PC-3 (cell line): Measurements from ENCODE around the gene WDFY4. TPM values are rescaled to one million over a fixed set of nuclear protein-coding genes. Genes with fewer than 3 reads are reported as not detected.

ENCODE experiments used
- ATAC-seq: fragments of 200-7000 bp; cut with Tn5 transposase; 2 replicates; pipeline ENCODE4 v1.9.1; 2020; ENCODE audit warnings: mild to moderate bottlenecking, moderate library complexity
- BruUV-seq: library from RNA; stranded (reverse); fragments of 400-500 nt; replicated peaks from 2 replicates; lab custom pipeline; 2021; lab: Mats Ljungman, UMichigan
- CTCF ChIA-PET: fragments of 300-600 bp; sonication (Branson Sonifier 250); formaldehyde crosslinking; loops from one replicate; lab custom pipeline; 2022; ENCODE audit warnings: antibody characterized with exemption; lab: Charles Lee
- POLR2A ChIA-PET: fragments of 300-600 bp; sonication (Branson Sonifier 250); formaldehyde crosslinking; loops from one replicate; lab custom pipeline; 2022; ENCODE audit warnings: antibody characterized with exemption; ENCODE audit not compliant: unreplicated experiment; lab: Charles Lee
- DNase-seq: peaks from one replicate; pipeline ENCODE4 v3.0.0-alpha.2; 2015
- H2AFZ ChIP-seq: fragments of 300-600 bp; sonication (generic); 2 replicates; pipeline ENCODE4 v1.6.0; 2016; ENCODE audit warnings: antibody characterized with exemption, low read length
- H3F3A ChIP-seq: fragments of 300-600 bp; sonication (generic); one replicate; pipeline ENCODE4 v1.6.0; 2017; ENCODE audit warnings: antibody characterized with exemption, low read length, control low read depth, mild to moderate bottlenecking; ENCODE audit not compliant: unreplicated experiment
- H3K27ac ChIP-seq: fragments of 300-600 bp; sonication (generic); 2 replicates; pipeline ENCODE4 v1.5.1; 2016; ENCODE audit warnings: mild to moderate bottlenecking, low read length
- H3K27me3 ChIP-seq: fragments of 300-600 bp; sonication (generic); 2 replicates; pipeline ENCODE4 v1.6.1; 2016; ENCODE audit warnings: low read length, mixed read lengths
- H3K36me3 ChIP-seq: fragments of 300-600 bp; sonication (generic); 2 replicates; pipeline ENCODE4 v1.6.1; 2016; ENCODE audit warnings: low read depth, mixed run types, low read length, mixed read lengths
- H3K4me1 ChIP-seq: fragments of 300-600 bp; sonication (generic); 2 replicates; pipeline ENCODE4 v1.5.1; 2016; ENCODE audit warnings: low read length; ENCODE audit not compliant: insufficient read depth
- H3K4me2 ChIP-seq: fragments of 300-600 bp; sonication (generic); 2 replicates; pipeline ENCODE4 v1.6.0; 2016; ENCODE audit warnings: low read length
- H3K4me3 ChIP-seq: fragments of 300-600 bp; sonication (generic); 2 replicates; pipeline ENCODE4 v1.5.1; 2016; ENCODE audit warnings: mild to moderate bottlenecking, low read length, mixed read lengths
- H3K79me2 ChIP-seq: fragments of 300-600 bp; sonication (generic); 2 replicates; pipeline ENCODE4 v1.6.1; 2017; ENCODE audit warnings: low read length, mixed read lengths
- H3K9ac ChIP-seq: fragments of 300-600 bp; sonication (generic); 2 replicates; pipeline ENCODE4 v1.6.0; 2016; ENCODE audit warnings: mild to moderate bottlenecking, low read length
- H3K9me2 ChIP-seq: fragments of 300-600 bp; sonication (generic); replicated peaks from 2 replicates; pipeline ENCODE4 v1.6.1; 2016; ENCODE audit warnings: mixed run types, low read length, mixed read lengths
- H3K9me3 ChIP-seq: fragments of 300-600 bp; sonication (generic); 2 replicates; pipeline ENCODE4 v1.6.1; 2016; ENCODE audit warnings: low read length, mixed read lengths
- H4K20me1 ChIP-seq: fragments of 300-600 bp; sonication (generic); 2 replicates; pipeline ENCODE4 v1.6.1; 2016; ENCODE audit warnings: low read length, mixed read lengths
- EZH2 ChIP-seq: fragments of 300-600 bp; sonication (generic); IDR thresholded peaks from one replicate; pipeline ENCODE4 v1.6.1; 2017; ENCODE audit warnings: antibody characterized with exemption, mild to moderate bottlenecking, low read length; ENCODE audit not compliant: unreplicated experiment
- EZH2phosphoT487 ChIP-seq: fragments of 300-600 bp; sonication (generic); IDR thresholded peaks from 2 replicates; pipeline ENCODE4 v1.6.1; 2018; ENCODE audit warnings: mild to moderate bottlenecking, antibody characterized with exemption, low read length, borderline replicate concordance
- intact Hi-C: fragments of 100-400 bp; cut with micrococcal nuclease; formaldehyde crosslinking; loops from 2 replicates; pipeline ENCODE4 v1.9.0; 2023
- total RNA-seq: library from RNA; depleted of rRNA; stranded (reverse); fragments of >200 nt; gene quantifications from 2 replicates; pipeline ENCODE4 v1.2.3, GENCODE V29; 2014
- TF ChIP-seq, protein P1 (sequence below): fragments of 300-600 bp; sonication (generic); conservative IDR thresholded peaks from 2 replicates; pipeline ENCODE4 v1.5.1; 2017; ENCODE audit warnings: antibody characterized with exemption, low read depth, mild to moderate bottlenecking, low read length

The WDFY4 gene
- total RNA-seq, 1 experiment from 2014 or later, result not detected

DNA sequence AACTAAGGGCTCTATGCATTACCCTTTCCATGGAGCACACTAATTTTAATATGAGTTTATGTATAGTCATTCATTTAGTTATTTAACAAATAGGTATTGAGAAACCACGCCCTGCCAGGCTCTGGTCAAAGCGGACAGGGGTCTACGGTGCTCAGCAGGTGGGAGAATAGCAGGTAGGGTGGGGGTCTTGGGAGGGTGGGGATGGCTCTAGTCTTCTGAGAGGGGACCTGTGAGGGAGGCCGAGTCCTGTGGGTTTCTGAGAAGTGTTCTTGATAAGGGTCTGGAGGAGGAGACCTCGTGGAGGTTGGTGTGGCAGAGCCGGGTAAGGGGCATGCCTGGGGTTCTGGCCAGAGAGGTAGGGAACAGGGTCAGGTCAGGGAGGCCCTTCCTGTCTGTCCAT lies 1.1 kb downstream of the WDFY4 start:
- CTCF ChIA-PET, result no interaction called here
- Histone ChIP-seq H2AFZ (no peak overlapping the region), H3K9me3 (no peaks in the 10 kb centered on the region), H3K36me3 (no peaks in the 10 kb centered on the region), H4K20me1 (no peaks in the 10 kb centered on the region), H3K9ac (no peak overlapping the region), H3K27me3 (peaks cover 51% of the 10 kb centered on the region), H3K27ac (no peak overlapping the region), H3F3A (no peaks in the 10 kb centered on the region), H3K4me1 (no peaks in the 10 kb centered on the region), H3K79me2 (no peaks in the 10 kb centered on the region), H3K4me2 (no peak overlapping the region), H3K9me2 (no peaks in the 10 kb centered on the region), H3K4me3 (no peak overlapping the region)
- intact Hi-C loops, result no loop called here
- DNase-seq (no peak), ATAC-seq (no peak)
- no peak for TF ChIP-seq EZH2
- TF ChIP-seq, protein P1, sequence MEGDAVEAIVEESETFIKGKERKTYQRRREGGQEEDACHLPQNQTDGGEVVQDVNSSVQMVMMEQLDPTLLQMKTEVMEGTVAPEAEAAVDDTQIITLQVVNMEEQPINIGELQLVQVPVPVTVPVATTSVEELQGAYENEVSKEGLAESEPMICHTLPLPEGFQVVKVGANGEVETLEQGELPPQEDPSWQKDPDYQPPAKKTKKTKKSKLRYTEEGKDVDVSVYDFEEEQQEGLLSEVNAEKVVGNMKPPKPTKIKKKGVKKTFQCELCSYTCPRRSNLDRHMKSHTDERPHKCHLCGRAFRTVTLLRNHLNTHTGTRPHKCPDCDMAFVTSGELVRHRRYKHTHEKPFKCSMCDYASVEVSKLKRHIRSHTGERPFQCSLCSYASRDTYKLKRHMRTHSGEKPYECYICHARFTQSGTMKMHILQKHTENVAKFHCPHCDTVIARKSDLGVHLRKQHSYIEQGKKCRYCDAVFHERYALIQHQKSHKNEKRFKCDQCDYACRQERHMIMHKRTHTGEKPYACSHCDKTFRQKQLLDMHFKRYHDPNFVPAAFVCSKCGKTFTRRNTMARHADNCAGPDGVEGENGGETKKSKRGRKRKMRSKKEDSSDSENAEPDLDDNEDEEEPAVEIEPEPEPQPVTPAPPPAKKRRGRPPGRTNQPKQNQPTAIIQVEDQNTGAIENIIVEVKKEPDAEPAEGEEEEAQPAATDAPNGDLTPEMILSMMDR, result no peak
- no peak for TF ChIP-seq EZH2phosphoT487
- POLR2A ChIA-PET, result no interaction called here
- BruUV-seq, result no TSS peak

DNA sequence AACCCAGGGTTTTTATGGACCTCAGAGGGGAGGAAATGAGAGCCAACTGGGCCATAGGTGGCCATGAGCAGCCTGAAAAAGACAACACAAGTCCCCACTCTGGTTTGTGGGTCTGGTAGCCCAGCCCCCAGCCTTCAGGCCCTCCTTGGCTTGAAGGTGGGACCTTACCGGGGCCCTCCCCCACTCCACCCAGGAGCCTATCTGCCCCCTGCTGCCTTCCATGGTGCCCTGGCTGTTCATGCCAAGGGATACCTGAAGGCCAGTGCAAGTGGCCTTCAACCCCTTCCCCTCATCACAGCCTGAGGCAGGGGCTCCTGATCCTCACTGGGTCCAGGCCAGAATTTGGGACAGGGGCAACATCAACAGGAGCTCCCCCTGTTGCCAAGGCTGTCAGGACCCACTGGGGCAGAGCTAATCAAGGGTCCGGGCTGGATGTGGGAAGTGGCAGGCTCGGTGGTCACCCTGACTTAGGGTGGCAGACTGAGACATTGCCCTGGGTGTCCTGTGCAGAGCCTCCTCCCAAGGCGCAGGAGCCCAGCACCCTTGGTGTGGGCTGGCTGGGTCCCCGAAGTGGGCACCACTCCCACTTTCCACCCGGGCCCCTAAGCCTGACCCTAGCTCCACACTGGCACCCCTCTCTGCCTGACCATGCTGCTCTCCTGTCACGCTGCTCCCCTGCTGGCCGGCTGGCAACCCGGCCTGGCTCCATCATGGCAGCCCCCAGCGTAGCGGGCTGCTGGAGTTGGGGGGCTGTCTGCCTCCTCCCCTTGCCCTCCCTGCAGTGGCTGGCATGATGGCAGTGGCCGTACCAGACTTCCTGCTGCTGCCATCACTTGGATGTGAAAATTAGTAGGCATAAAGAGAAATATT lies 6.4 kb downstream of the WDFY4 start:
- Histone ChIP-seq H3K4me2 (no peak overlapping the region), H4K20me1 (no peaks in the 10 kb centered on the region), H3K36me3 (no peaks in the 10 kb centered on the region), H2AFZ (no peak overlapping the region), H3K9ac (no peak overlapping the region), H3K79me2 (no peaks in the 10 kb centered on the region), H3K27me3 (peaks cover 57% of the 10 kb centered on the region), H3K27ac (no peak overlapping the region), H3K9me2 (no peaks in the 10 kb centered on the region), H3K4me3 (no peak overlapping the region), H3K4me1 (no peaks in the 10 kb centered on the region), H3F3A (no peaks in the 10 kb centered on the region), H3K9me3 (no peaks in the 10 kb centered on the region)
- no peak for DNase-seq
- no peak for ATAC-seq
- no TSS peak for BruUV-seq
- TF ChIP-seq, protein P1, result no peak
- TF ChIP-seq EZH2, result no peak
- no peak for TF ChIP-seq EZH2phosphoT487
- CTCF ChIA-PET, result no interaction called here
- intact Hi-C loops, result no loop called here
- POLR2A ChIA-PET, result no interaction called here

DNA sequence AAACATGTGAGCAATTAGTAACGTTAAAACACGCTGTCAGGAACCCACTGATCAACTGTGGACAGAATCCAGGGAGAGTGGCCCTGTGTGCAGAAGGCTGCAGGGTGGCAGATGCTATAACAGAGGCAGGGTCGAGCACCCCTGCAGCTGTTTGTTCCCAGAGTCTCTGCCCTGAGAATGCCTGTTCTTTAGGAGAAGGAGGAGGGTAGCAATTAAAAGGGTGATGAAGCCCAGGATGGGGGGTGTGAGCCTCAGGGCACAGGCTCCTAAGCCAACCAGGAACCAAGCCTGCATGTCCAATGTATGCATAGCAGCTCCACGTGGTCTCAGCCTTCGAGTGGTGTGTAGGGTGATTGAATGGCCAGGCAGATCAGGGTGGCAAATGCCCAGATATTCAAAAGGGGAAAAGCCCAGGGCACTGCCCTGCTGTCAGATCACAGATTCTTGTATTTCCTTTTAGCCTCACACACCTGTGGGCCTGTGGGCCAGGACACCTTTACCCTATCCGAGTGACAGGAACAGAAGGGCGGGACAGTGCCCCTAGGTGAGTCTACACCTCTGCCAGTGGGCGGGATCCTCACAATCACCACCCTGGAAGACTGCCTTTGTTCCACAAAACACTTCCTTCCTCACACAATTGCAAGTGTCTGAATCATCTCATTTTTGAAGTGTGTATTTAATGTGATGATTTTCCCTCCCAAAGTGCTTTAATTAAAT lies 7.3 kb downstream of the WDFY4 start:
- Histone ChIP-seq H3F3A (no peaks in the 10 kb centered on the region), H3K4me2 (no peak overlapping the region), H3K79me2 (no peaks in the 10 kb centered on the region), H3K9ac (no peak overlapping the region), H3K36me3 (no peaks in the 10 kb centered on the region), H2AFZ (no peak overlapping the region), H3K27ac (no peak overlapping the region), H3K9me3 (no peaks in the 10 kb centered on the region), H4K20me1 (no peaks in the 10 kb centered on the region), H3K4me3 (no peak overlapping the region), H3K9me2 (no peaks in the 10 kb centered on the region), H3K4me1 (no peaks in the 10 kb centered on the region), H3K27me3 (peaks cover 57% of the 10 kb centered on the region)
- no peak for ATAC-seq
- BruUV-seq, result no TSS peak
- POLR2A ChIA-PET, result no interaction called here
- TF ChIP-seq, protein P1, result no peak
- TF ChIP-seq EZH2phosphoT487 (no peak), EZH2 (no peak)
- CTCF ChIA-PET, result no interaction called here
- no peak for DNase-seq
- intact Hi-C loops, result no loop called here
